HepG2 (cell line): Measurements from ENCODE around the gene MNT. TPM values are rescaled to one million over a fixed set of nuclear protein-coding genes. Genes with fewer than 3 reads are reported as not detected.

Experiments used
- ATAD3A ChIP-seq: sonication (generic); formaldehyde crosslinking; IDR thresholded peaks from 2 replicates; pipeline ENCODE4 v1.4.0; 2020; ENCODE audit warnings: missing genetic modification reagents
- CAMTA2 ChIP-seq: sonication (generic); formaldehyde crosslinking; IDR thresholded peaks from 2 replicates; pipeline ENCODE4 v1.4.0; 2020; ENCODE audit warnings: mild to moderate bottlenecking, missing genetic modification reagents, borderline replicate concordance
- CBX1 ChIP-seq: IDR thresholded peaks from one replicate; pipeline ENCODE4 v1.6.1; 2016; ENCODE audit warnings: antibody characterized with exemption, low read depth
- CC2D1A ChIP-seq: sonication (generic); formaldehyde crosslinking; IDR thresholded peaks from 2 replicates; pipeline ENCODE4 v1.8.1; 2023; ENCODE audit warnings: mild to moderate bottlenecking, missing genetic modification reagents
- CENPBD1 ChIP-seq: sonication (generic); formaldehyde crosslinking; IDR thresholded peaks from 2 replicates; pipeline ENCODE4 v1.8.0; 2022; ENCODE audit warnings: missing genetic modification reagents, low read depth, mild to moderate bottlenecking, borderline replicate concordance
- GFI1 ChIP-seq: sonication (generic); formaldehyde crosslinking; IDR thresholded peaks from 2 replicates; pipeline ENCODE4 v1.5.0; 2020; ENCODE audit warnings: missing genetic modification reagents, mild to moderate bottlenecking, borderline replicate concordance
- GPN1 ChIP-seq: sonication (generic); formaldehyde crosslinking; IDR thresholded peaks from 2 replicates; pipeline ENCODE4 v1.5.1; 2020; ENCODE audit warnings: missing genetic modification reagents, borderline replicate concordance
- HNRNPLL ChIP-seq: fragments of 200-400 bp; formaldehyde crosslinking; IDR thresholded peaks from 2 replicates; pipeline ENCODE4 v1.6.1; 2017; ENCODE audit warnings: mild to moderate bottlenecking, low read depth, low read length; ENCODE audit not compliant: poor library complexity, severe bottlenecking
- HOXA5 ChIP-seq: sonication (generic); formaldehyde crosslinking; IDR thresholded peaks from 2 replicates; pipeline ENCODE4 v1.4.0; 2020; ENCODE audit warnings: missing genetic modification reagents
- IKZF4 ChIP-seq: sonication (generic); formaldehyde crosslinking; IDR thresholded peaks from 2 replicates; pipeline ENCODE4 v1.5.1; 2020; ENCODE audit warnings: borderline replicate concordance, mild to moderate bottlenecking, low read depth, missing genetic modification reagents; ENCODE audit errors: not compliant biosample characterization
- MTERF4 ChIP-seq: sonication (generic); formaldehyde crosslinking; IDR thresholded peaks from 2 replicates; pipeline ENCODE4 v1.8.0; 2023; ENCODE audit warnings: mild to moderate bottlenecking, missing genetic modification reagents
- MXD3 ChIP-seq: IDR thresholded peaks from 2 replicates; pipeline ENCODE4 v1.6.1; 2016; ENCODE audit warnings: mild to moderate bottlenecking, missing biosample characterization, missing genetic modification reagents
- PHF21A ChIP-seq: sonication (generic); formaldehyde crosslinking; IDR thresholded peaks from 2 replicates; pipeline ENCODE4 v1.5.0; 2020; ENCODE audit warnings: mild to moderate bottlenecking, missing genetic modification reagents
- PLSCR1 ChIP-seq: sonication (generic); formaldehyde crosslinking; IDR thresholded peaks from 2 replicates; pipeline ENCODE4 v1.5.0; 2020; ENCODE audit warnings: missing genetic modification reagents, mild to moderate bottlenecking, borderline replicate concordance
- RXRB ChIP-seq: IDR thresholded peaks from 2 replicates; pipeline ENCODE4 v1.6.1; 2016; ENCODE audit warnings: borderline replicate concordance, missing genetic modification reagents, missing compliant biosample characterization
- SOX6 ChIP-seq, 2 experiments: fragments of 450-650 bp in 1 of 2; sonication (generic) in 1 of 2; formaldehyde crosslinking in 1 of 2; IDR thresholded peaks; 2 replicates each; pipeline versions ENCODE4 v1.4.0 to v1.6.1; 2017 to 2020; ENCODE audit warnings: antibody characterized with exemption in 1 of 2, mild to moderate bottlenecking in 1 of 2, missing genetic modification reagents in 1 of 2
- TCF7L2 ChIP-seq: IDR thresholded peaks from 2 replicates; pipeline ENCODE4 v1.6.1; 2011; ENCODE audit warnings: mild to moderate bottlenecking, low read depth, low read length, moderate library complexity
- THAP8 ChIP-seq: sonication (generic); formaldehyde crosslinking; IDR thresholded peaks from 2 replicates; pipeline ENCODE4 v1.5.1; 2020; ENCODE audit warnings: missing genetic modification reagents, mild to moderate bottlenecking, borderline replicate concordance
- XBP1 ChIP-seq: sonication (generic); formaldehyde crosslinking; IDR thresholded peaks from 2 replicates; pipeline ENCODE4 v1.5.0; 2020; ENCODE audit warnings: missing genetic modification reagents
- ZNF569 ChIP-seq: sonication (generic); formaldehyde crosslinking; IDR thresholded peaks from 2 replicates; pipeline ENCODE4 v1.5.0; 2020; ENCODE audit warnings: mild to moderate bottlenecking, missing genetic modification reagents, moderate library complexity, borderline replicate concordance
- ZNF580 ChIP-seq: IDR thresholded peaks from 2 replicates; pipeline ENCODE4 v1.6.1; 2016; ENCODE audit warnings: low read depth, borderline replicate concordance
- ZNF747 ChIP-seq: sonication (generic); formaldehyde crosslinking; IDR thresholded peaks from 2 replicates; pipeline ENCODE4 v1.8.1; 2023; ENCODE audit warnings: missing genetic modification reagents, mild to moderate bottlenecking, borderline replicate concordance
- ZNF790 ChIP-seq: sonication (generic); formaldehyde crosslinking; IDR thresholded peaks from 2 replicates; pipeline ENCODE4 v1.8.0; 2022; ENCODE audit warnings: missing genetic modification reagents, mild to moderate bottlenecking, borderline replicate concordance
- polyA plus RNA-seq, 8 experiments: library from polyadenylated mRNA; depleted of rRNA in 3 of 8; stranded (reverse) in 7 of 8; unstranded in 1 of 8; fragments of >200 nt; fragmentation: Illumina TruSeq in 4 of 8; extraction: Trizol in 4 of 8; gene quantifications; 2 replicates each; pipeline versions ENCODE4 v1.2.1 to v1.2.3, GENCODE V29; 2011 to 2016; ENCODE audit warnings: low read depth in 4 of 8, missing spikeins in 1 of 8, mixed read lengths in 1 of 8; ENCODE audit not compliant: insufficient read depth in 1 of 8
- total RNA-seq, 5 experiments: library from RNA; depleted of rRNA; stranded (reverse); fragments of >200 nt; fragmentation: Illumina TruSeq; extraction: Trizol; gene quantifications; 2 replicates each; pipeline ENCODE4 v1.2.3, GENCODE V29; 2016; ENCODE audit warnings: low read depth in 1 of 5

Gene MNT
- total and polyA plus RNA-seq, 2 of the 13 experiments (the other 11 are each of a cell fraction or from before 2014, with no cell fraction given): 2.1 to 3.5 TPM

GRCh38 chr17:2400877-2401425 lies at the start of gene MNT (continued):
- TF ChIP-seq PHF21A (CRISPR knock-in tag): no peak
- TF ChIP-seq HNRNPLL: peak; percentile 72
- TF ChIP-seq ZNF580 (CRISPR knock-in tag): no peak
- TF ChIP-seq GFI1 (CRISPR knock-in tag): no peak
- TF ChIP-seq XBP1: no peak
- no peak for TF ChIP-seq MXD3 (CRISPR knock-in tag)
- no peak for TF ChIP-seq SOX6 (IDR thresholded peaks at IDR 0.05)
- TF ChIP-seq SOX6 (CRISPR knock-in tag; IDR thresholded peaks at IDR 0.05): no peak
- TF ChIP-seq CBX1: no peak
- no peak for TF ChIP-seq IKZF4
- no peak for TF ChIP-seq THAP8 (CRISPR knock-in tag)
- no peak for TF ChIP-seq GPN1 (CRISPR knock-in tag)
- no peak for TF ChIP-seq ZNF790 (CRISPR knock-in tag)
- TF ChIP-seq RXRB: peak; percentile 18; the same call in 1 of the 2 replicates
- TF ChIP-seq CAMTA2 (CRISPR knock-in tag): no peak
- no peak for TF ChIP-seq PLSCR1 (CRISPR knock-in tag)
- TF ChIP-seq CENPBD1 (CRISPR knock-in tag): no peak
- no peak for TF ChIP-seq ZNF747 (CRISPR knock-in tag)
- TF ChIP-seq ATAD3A (CRISPR knock-in tag): no peak
- no peak for TF ChIP-seq TCF7L2
- TF ChIP-seq ZNF569 (CRISPR knock-in tag): no peak
- 0 out of 2 replicates have a peak, but pooled peaks have one; percentile 11 for TF ChIP-seq HOXA5 (CRISPR knock-in tag)
- no peak for TF ChIP-seq CC2D1A (CRISPR knock-in tag)
- no peak for TF ChIP-seq MTERF4
